NCI-H345 treated with DMSO at 0.1 percent for 48 hours (cell line): ENCODE data around the gene ROPN1.
"Not testable (repeated sequence)": the region's sequence is repeated elsewhere in the genome, so short reads cannot be mapped to it uniquely, and the experiment has no call there.

Experiments used
- DNase-seq: peaks from one replicate; lab custom pipeline; 2025; ENCODE audit not compliant: unreplicated experiment; lab: John Stamatoyannopoulos, UW

ROPN1 gene

GRCh38 chr3:123991730-123992588 is at the start of gene ROPN1:
Gene ROPN1 (minus strand): TSS chr3:123992124. CDS start chr3:123980481, 11,643 bp downstream.
- not testable (repeated sequence) for DNase-seq

- no peak for DNase-seq
Measured at GRCh38 chr3:124041553-124041952, 49.6 kb upstream of the ROPN1 start.

GRCh38 chr3:124037326-124037725 is 45.4 kb upstream of the ROPN1 start:
- DNase-seq: no peak

- DNase-seq: not testable (repeated sequence)
Measured at GRCh38 chr3:124036214-124036613, 44.3 kb upstream of the ROPN1 start.

DNA sequence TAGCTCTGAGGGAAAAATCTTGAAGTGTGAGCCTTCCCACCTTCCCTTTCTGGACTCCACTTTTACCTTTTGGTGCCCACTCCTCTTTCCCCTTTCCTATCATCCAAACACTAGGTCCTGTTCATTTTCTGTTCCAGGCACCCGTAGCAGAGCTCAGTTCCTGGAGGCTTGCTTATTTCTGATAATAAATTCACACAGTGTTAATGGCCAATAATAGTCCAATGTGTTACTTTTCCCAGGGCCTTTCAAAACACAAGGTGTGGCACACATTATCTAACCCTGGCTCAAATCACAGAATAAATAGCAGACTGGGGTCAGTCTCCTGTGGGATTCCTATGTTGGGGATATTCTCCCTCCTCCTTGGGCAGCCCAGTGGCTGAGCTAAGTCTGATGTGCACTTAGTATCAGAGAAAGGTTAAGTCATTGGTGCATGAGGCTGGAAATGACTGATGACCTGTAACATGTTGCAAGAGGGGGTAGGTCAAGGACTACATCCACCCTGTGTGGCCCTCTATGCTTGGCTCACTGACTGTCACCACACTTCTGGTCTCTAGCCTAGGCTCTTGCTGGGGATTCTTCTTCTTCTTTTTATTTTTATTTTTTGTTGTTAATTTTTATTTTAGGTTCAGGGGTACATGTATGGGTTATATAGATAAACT is 43.7 kb upstream of the ROPN1 start:
- DNase-seq: no peak

- DNase-seq: no peak
Measured at GRCh38 chr3:124034844-124035152, 42.9 kb upstream of the ROPN1 start.

- DNase-seq: no peak
Measured at GRCh38 chr3:124034016-124034843, 42.3 kb upstream of the ROPN1 start.

- no peak for DNase-seq
Measured at GRCh38 chr3:124033360-124034015, 41.6 kb upstream of the ROPN1 start, which contains the start of gene KALRN. Gene KALRN (plus strand): TSS chr3:124033369.

GRCh38 chr3:124032881-124033359 is 41.0 kb upstream of the ROPN1 start:
- peak; percentile 58 for DNase-seq

DNA sequence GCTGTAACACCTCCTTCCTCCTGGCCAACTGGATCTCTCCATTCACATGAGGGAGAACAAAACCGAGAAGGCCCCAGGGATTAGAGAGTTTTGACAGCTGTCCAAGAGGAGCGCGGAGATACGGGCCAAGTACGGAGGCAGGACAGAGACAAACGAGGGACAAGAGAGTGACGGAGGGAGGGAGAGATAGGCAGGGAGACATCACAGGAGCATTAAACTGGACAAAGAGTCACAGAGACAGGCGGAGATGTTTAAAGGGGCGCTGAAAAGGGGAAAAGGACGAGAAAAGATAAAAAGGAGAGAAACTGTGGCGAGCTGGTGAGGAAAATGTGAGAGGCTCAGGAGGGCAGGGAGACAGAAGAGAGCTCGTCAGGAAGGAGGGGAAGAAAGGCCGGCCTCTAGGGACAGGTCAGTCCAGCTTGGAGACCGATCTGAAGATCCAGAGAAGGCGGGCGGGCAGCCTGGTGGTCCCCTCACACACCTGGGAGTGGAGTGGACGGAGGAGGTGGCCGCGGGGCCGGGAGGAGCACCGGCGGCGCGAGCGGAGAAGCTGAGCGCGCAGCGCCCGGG is 40.5 kb upstream of the ROPN1 start:
- peak; percentile 58 for DNase-seq

DNA sequence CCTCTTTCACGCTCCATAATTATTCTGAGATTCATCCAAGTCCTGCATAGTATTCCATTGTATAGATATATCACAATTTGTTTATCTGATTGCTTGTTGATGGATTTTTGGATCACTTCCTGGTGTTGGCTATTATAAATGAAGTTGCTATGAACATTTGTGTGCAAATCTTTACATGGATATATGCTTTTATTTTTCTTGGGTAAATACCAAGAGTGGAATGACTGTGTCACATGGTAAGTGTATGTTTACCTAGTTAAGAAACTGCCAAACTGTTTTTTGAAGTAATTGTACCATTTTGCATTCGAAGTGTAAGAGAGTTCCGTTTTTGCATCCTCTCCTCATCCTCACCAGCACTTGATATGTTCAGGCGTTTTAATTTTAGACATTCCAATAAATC is 34.6 kb upstream of the ROPN1 start:
- DNase-seq: no peak

- not testable (repeated sequence) for DNase-seq
Measured at GRCh38 chr3:124023531-124023930, 31.6 kb upstream of the ROPN1 start.

GRCh38 chr3:124019291-124019690 is 27.4 kb upstream of the ROPN1 start:
- no peak for DNase-seq

GRCh38 chr3:124017502-124017901 is 25.6 kb upstream of the ROPN1 start:
- DNase-seq: not testable (repeated sequence)

- DNase-seq: not testable (repeated sequence)
Measured at GRCh38 chr3:124016483-124016882, 24.6 kb upstream of the ROPN1 start.

DNA sequence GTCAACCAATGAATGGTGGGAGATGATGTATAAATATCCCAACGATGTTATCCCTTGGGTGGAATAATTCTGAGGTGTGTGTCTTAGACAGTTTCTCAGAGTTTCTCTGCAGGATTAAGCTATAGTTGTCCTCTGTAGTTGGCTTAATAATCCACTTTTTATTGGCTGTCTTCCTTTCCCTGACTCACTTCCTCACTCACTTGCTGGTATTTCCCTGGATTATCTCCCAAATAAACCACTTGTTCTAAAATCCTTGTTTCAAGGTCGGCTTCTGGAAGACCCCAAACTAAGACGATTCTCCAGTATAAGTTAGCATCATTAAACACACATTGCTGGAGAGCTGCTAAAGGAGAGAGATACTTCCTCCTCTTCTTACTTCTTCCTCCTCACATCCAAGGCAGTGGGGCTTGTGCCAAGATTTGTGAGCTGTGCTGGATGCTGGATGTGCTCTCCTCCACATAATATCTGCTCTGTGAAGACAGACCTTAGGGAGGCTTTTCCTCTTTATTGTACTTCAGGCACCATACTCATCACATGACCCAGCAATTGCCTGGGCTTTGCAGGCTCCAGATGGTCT is 22.5 kb upstream of the ROPN1 start:
- DNase-seq: no peak

GRCh38 chr3:124008321-124008720 is 16.4 kb upstream of the ROPN1 start:
- not testable (repeated sequence) for DNase-seq

GRCh38 chr3:124007186-124007585 is 15.3 kb upstream of the ROPN1 start:
- no peak for DNase-seq

- not testable (repeated sequence) for DNase-seq
Measured at GRCh38 chr3:124002405-124003079, 10.6 kb upstream of the ROPN1 start.
